ENCODE data around the gene KLK12.

Gene KLK12

GRCh38 chr19:51010066-51010795, 24.6 kb downstream of the KLK12 start:
- DNase-seq (ENCODE audit: low read depth), result no peak
- no peak overlapping the region for H3K4me3 ChIP-seq (ENCODE audit: low read depth, low read length)
- TF ChIP-seq CTCF (IDR thresholded peaks at IDR 0.05; ENCODE audit: control insufficient read depth, extremely low read depth, insufficient read depth), result no peak

- TF ChIP-seq CTCF (IDR thresholded peaks at IDR 0.05; ENCODE audit: control insufficient read depth, extremely low read depth, insufficient read depth), result no peak
- no peak for DNase-seq (ENCODE audit: low read depth)
- H3K4me3 ChIP-seq (ENCODE audit: low read depth, low read length), result no peak overlapping the region
These were observed 25.5 kb downstream of the KLK12 start for GRCh38 chr19:51009061-51009891.

- TF ChIP-seq CTCF (IDR thresholded peaks at IDR 0.05; ENCODE audit: control insufficient read depth, extremely low read depth, insufficient read depth), result no peak
- no peak overlapping the region for H3K4me3 ChIP-seq (ENCODE audit: low read depth, low read length)
- no peak for DNase-seq (ENCODE audit: low read depth)
These were observed 27.3 kb downstream of the KLK12 start for GRCh38 chr19:51007488-51007887.

- no peak for DNase-seq (ENCODE audit: low read depth)
- no peak overlapping the region for H3K4me3 ChIP-seq (ENCODE audit: low read depth, low read length)
- TF ChIP-seq CTCF (IDR thresholded peaks at IDR 0.05; ENCODE audit: control insufficient read depth, extremely low read depth, insufficient read depth), result no peak
These were observed 28.4 kb downstream of the KLK12 start for GRCh38 chr19:51006406-51006805.

- no peak for TF ChIP-seq CTCF (IDR thresholded peaks at IDR 0.05; ENCODE audit: control insufficient read depth, extremely low read depth, insufficient read depth)
- no peak for DNase-seq (ENCODE audit: low read depth)
These were observed 29.6 kb downstream of the KLK12 start for GRCh38 chr19:51005248-51005647.

GRCh38 chr19:51003316-51003715, 31.5 kb downstream of the KLK12 start:
- no peak for TF ChIP-seq CTCF (IDR thresholded peaks at IDR 0.05; ENCODE audit: control insufficient read depth, extremely low read depth, insufficient read depth)
- DNase-seq (ENCODE audit: low read depth), result no peak
- H3K4me3 ChIP-seq (ENCODE audit: low read depth, low read length), result no peak overlapping the region

More at GRCh38 chr19:51005248-51005647, 29.6 kb downstream of the KLK12 start:
- H3K4me3 ChIP-seq (ENCODE audit: low read depth, low read length), result no peak overlapping the region
